ENCODE measurements around the gene C2CD4D.

The C2CD4D gene

DNA sequence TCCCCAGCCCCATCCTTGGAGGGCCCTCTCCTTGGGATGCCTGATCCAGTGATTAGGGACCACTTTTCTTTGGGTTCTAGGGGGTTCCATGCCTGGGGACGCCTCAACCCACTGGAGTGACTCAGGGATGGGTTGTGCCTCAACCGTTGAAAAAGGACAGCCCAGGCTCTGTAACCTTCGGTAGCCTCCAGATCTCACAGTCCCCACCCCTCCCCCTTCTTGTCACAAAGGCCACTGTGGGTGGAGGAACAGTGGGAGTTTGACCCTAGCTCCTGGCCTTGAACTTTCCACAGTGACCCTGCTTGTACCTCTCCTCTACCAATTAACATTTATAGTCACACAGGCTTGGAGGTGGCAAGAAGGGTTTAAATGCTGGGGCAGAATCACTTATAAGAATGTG, 5.4 kb downstream of the C2CD4D start:
- DNase-seq (ENCODE audit: low spot score) = no peak

GRCh38 chr1:151833172-151833900, 6.3 kb downstream of the C2CD4D start:
- no peak for DNase-seq (ENCODE audit: low spot score)

GRCh38 chr1:151832318-151832980, 7.2 kb downstream of the C2CD4D start:
- no peak for DNase-seq (ENCODE audit: low spot score)

DNA sequence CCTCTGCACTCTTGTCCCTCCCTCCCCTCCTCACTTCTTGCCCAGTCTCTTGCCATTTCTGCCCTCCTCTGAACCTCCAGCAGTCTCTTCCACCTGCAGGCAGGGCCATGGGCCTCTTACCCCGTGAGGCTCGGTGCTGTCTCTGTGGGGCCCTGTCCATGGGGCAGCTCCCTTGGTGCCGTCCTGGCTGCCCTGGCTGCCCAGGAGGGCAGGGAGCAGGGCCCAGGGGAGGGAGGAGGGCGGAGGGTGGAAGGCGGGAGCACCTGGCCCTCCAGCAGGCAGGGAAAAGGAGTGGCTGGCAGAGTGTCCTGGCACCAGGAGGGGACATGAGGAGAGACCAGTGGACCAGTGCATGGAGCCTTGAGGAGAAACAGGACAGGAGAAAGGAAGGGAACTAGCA, 8.0 kb downstream of the C2CD4D start, which contains the start of gene RORC:
Gene RORC (minus strand): TSS at position 198 of the 400 bp plus-strand sequence. CDS start 38 bp downstream, at position 160.
- DNase-seq (ENCODE audit: low spot score) = no peak

DNA sequence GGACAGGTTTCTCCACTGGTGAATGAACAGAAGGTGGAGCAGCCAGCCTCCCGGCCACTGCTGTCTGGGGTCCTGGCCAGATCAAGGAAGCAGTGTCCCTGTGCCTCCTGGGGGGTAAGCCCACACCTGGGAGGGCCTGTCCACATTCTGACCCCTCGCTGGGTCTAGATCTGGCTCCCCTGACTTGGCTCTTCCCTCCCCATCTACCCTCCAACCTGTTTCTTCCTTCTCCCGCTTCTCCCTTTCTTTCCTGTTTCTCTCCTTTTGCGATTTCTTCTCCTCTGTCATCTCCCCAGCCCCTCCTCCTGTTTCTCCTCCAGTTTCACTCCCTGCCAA, 8.4 kb downstream of the C2CD4D start:
- no peak for DNase-seq (ENCODE audit: low spot score)

- DNase-seq (ENCODE audit: low spot score) = no peak
These were observed 9.6 kb downstream of the C2CD4D start for GRCh38 chr1:151830055-151830454.

DNA sequence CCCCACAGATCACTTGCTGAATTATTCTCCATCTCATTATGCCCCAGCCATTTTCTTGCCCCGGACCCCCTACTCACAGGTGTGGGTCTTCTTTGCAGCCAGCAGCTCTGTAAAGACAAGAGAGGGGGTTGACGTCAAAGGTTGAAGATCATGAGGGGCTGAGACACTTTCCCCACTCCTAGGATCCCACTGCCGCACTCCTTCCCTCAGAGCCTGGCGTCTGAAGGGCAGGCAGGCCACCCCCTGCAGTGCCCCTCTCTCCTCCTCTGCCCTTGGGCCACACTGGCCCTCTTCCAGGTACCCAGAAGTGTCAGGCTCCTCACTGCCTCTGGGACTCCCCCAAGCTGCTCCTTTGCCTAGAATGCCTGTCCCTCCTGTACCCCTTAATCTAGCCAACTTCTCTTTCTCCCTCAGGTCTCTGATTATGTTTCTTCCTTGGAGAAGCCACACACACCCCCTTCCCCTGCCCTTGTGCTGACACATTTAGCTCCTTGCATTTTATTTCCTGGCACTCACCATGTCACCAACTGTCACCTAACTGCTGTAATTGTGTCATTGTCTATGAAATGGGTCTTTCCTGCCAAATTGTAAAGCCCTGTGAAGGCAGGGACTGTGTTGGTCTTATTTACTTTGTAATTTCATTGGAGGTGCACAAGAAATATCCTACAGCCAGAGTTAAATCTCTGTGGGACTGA, 10.1 kb downstream of the C2CD4D start:
- DNase-seq (ENCODE audit: low spot score) = no peak

- DNase-seq (ENCODE audit: low spot score) = no peak
These were observed 10.7 kb downstream of the C2CD4D start for GRCh38 chr1:151828921-151829320.

- no peak for DNase-seq (ENCODE audit: low spot score)
These were observed 11.8 kb downstream of the C2CD4D start for GRCh38 chr1:151827853-151828252.

- DNase-seq (ENCODE audit: low spot score) = no peak
These were observed 13.6 kb downstream of the C2CD4D start for GRCh38 chr1:151825751-151826660.

DNA sequence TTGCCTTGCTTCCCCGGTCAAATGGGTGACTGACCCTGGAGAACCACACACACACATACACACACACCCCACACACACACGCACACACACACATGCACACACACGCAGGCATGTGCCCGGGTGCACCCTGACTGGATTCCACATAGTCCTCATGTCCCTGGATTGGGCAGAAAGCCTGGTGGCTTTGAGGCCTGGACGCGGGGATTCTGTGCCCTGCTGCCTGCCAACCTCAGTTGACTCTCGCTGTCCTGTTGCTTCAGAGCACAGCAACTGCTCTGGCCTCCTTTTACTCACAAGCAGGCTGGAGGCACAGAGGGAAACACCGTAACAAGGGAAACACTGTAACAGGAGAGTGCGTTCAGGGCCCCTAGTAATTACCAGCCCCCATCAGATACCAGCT, 14.4 kb downstream of the C2CD4D start:
- DNase-seq (ENCODE audit: low spot score) = no peak

DNA sequence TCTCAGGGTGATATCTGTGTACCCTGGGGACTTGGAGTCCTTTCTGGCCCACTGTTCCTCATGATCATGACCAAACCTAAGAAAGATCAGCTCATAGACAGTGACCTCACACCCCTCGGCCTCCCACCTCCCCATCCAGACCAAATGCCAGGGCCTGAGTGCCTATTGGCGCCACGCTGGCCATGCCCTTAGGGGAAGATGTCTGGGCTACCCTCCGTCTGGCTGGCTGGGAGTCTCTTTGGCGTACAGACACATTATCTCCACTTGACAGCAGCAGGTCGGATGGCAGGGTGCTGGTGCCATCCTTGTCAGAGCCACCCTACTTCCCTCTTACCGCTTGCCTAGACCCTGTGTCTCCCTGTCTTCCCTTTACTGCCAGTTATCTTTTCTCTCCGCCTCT, 16.4 kb downstream of the C2CD4D start:
- DNase-seq (ENCODE audit: low spot score) = no peak

DNA sequence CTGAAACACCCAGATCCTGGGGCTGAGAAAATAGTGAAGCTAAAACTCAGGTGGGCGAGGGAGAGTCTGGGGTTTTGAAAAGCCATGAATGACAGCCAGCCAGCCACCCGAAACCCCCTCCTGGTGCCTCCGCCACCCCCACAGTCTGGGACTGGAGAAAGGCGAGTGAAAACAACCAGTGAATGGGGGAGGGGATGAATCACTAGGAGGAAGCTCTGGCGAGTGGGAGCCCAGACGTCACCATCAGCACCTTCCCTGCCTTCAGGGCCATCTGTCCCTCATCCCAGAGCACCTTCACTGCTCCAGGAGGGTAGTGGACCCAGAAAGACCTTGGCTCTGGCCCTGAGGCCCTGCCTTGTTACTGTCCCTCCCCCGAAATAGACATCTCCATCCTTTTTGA, 17.2 kb downstream of the C2CD4D start:
- DNase-seq (ENCODE audit: low spot score) = no peak

- no peak for DNase-seq (ENCODE audit: low spot score)
These were observed 18.7 kb downstream of the C2CD4D start for GRCh38 chr1:151820940-151821339.

DNA sequence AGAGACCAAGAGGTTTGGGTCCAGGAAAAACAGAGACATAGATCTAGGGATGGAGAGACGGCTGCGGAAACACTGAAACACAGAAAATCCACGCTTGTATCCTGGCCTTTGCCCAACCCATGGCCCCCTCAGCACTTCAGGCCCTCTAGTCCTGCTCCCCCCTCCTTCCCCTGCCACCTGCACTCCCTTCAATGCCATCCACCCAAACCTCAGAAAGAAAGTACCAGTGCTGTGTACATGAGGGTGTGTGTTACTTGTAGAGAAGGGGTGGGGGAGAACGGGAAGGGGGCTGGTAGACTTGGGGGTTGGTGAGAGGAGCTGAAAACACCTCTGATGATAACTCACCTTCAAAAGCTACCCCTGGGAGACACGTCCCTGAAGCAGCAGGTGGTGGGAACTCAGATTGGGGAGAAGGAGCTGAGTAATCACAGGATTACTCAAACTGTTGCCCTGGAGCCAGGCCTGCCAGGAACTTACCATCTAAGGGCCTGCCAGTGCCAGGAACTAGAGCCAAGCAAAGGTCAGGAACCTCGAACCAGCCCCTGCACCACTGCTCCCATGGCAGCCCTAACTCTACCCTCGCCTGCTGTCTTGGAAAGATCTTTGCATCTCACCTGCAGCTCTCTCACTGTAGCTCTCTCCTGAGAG, 19.5 kb downstream of the C2CD4D start:
- DNase-seq (ENCODE audit: low spot score) = no peak

DNA sequence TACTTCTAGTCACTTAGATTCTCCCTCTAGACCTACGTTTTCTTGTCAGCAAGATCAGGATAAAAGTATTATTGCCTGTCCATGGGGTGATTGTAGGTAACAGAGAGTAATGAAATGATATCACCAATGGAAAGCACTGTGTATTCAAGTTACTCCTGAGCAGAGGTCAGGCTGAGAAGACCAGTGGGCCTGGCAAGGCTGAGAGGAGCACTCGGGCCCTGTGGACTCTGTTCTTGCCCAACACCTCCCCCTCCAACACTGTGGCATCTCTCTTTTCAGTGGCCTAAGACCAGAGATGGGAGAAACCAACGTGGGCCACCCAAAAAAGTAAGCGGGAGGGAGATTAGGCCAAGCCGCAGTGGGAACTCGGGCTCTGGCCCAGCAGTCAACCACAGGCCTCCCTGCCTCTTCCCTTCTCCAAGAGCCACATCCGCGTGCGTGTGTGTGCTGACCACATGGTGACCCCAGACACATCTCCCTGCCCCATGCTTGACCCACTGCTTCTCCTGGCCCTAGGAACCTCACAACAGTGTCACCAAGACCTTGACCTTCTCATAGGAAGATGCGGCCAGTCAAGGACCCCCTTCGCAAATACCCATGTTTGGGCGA, 20.3 kb downstream of the C2CD4D start:
- no peak for DNase-seq (ENCODE audit: low spot score)

DNA sequence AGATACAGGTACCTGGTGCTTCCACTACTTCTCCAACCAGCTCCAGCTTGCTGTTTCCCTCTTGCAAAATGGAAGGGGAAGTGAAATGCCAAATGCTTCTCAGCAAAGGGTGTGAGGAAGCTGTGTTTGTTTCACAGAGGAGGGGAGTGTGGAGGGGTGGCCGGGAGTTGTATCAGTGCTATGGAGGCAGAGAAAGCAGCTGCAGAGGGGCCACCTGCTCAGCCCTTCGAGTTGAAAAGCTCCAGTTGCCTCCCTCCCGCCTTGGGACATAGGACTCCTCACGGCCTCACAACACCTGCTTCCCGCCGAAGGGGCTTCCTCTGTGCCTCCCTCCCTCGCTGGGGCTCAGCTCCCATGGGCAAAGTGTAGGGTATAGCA, 22.3 kb downstream of the C2CD4D start:
- no peak for DNase-seq (ENCODE audit: low spot score)

- DNase-seq (ENCODE audit: low spot score) = no peak
These were observed 22.9 kb downstream of the C2CD4D start for GRCh38 chr1:151816548-151817352.

- DNase-seq (ENCODE audit: low spot score) = no peak
These were observed 23.8 kb downstream of the C2CD4D start for GRCh38 chr1:151815716-151816327.

GRCh38 chr1:151814971-151815545, 24.6 kb downstream of the C2CD4D start:
- DNase-seq (ENCODE audit: low spot score) = no peak

All from D341Med (cell line).